ENCODE results near the gene SLC8A2.
"Not testable (repeated sequence)": the region's sequence is repeated elsewhere in the genome, so short reads cannot be mapped to it uniquely, and the experiment has no call there.

SLC8A2 gene

GRCh38 chr19:47389150-47389556, 82.5 kb downstream of the SLC8A2 start:
- H3K9ac ChIP-seq, result no peak overlapping the region
- H3K36me3 ChIP-seq (ENCODE audit: insufficient read depth), result no peaks in the 10 kb centered on the region

GRCh38 chr19:47388721-47389120, 83.0 kb downstream of the SLC8A2 start:
- H3K4me2 ChIP-seq; H3K79me2 ChIP-seq (ENCODE audit: insufficient read depth, low read depth); H3K27ac ChIP-seq; H2AFZ ChIP-seq (ENCODE audit: low read depth); H3K36me3 ChIP-seq (ENCODE audit: insufficient read depth); H3K4me1 ChIP-seq (ENCODE audit: low read depth, poor library complexity, severe bottlenecking); H3K9ac ChIP-seq; H4K20me1 ChIP-seq (ENCODE audit: insufficient read depth); H3K4me3 ChIP-seq (IDR thresholded peaks at IDR 0.05; ENCODE audit: insufficient read depth, low read depth, low read length): not testable (repeated sequence)
- H3K27me3 ChIP-seq (ENCODE audit: insufficient read depth, low read depth), result peaks cover 13% of the 10 kb centered on the region

More at GRCh38 chr19:47389150-47389556, 82.5 kb downstream of the SLC8A2 start:
- Histone ChIP-seq H3K27ac (no peak overlapping the region), H2AFZ (ENCODE audit: low read depth) (no peak overlapping the region), H3K4me1 (ENCODE audit: low read depth, poor library complexity, severe bottlenecking) (no peaks in the 10 kb centered on the region), H3K4me2 (no peak overlapping the region), H4K20me1 (ENCODE audit: insufficient read depth) (no peaks in the 10 kb centered on the region), H3K4me3 (IDR thresholded peaks at IDR 0.05; ENCODE audit: insufficient read depth, low read depth, low read length) (no peak overlapping the region), H3K79me2 (ENCODE audit: insufficient read depth, low read depth) (no peaks in the 10 kb centered on the region), H3K27me3 (ENCODE audit: insufficient read depth, low read depth) (peaks cover 16% of the 10 kb centered on the region)
- no peak for TF ChIP-seq CTCF (conservative IDR thresholded peaks at IDR 0.05; ENCODE audit: low read depth, low read length)

GRCh38 chr19:47387623-47388022, 84.1 kb downstream of the SLC8A2 start:
- H2AFZ ChIP-seq (ENCODE audit: low read depth); H4K20me1 ChIP-seq (ENCODE audit: insufficient read depth); H3K4me2 ChIP-seq; H3K27ac ChIP-seq; H3K9ac ChIP-seq; H3K4me3 ChIP-seq (IDR thresholded peaks at IDR 0.05; ENCODE audit: insufficient read depth, low read depth, low read length); H3K27me3 ChIP-seq (ENCODE audit: insufficient read depth, low read depth); H3K79me2 ChIP-seq (ENCODE audit: insufficient read depth, low read depth); H3K36me3 ChIP-seq (ENCODE audit: insufficient read depth); H3K4me1 ChIP-seq (ENCODE audit: low read depth, poor library complexity, severe bottlenecking): not testable (repeated sequence)

GRCh38 chr19:47386582-47386981, 85.1 kb downstream of the SLC8A2 start:
- H3K4me2 ChIP-seq; H3K27ac ChIP-seq; H3K27me3 ChIP-seq (ENCODE audit: insufficient read depth, low read depth); H3K79me2 ChIP-seq (ENCODE audit: insufficient read depth, low read depth); H3K4me3 ChIP-seq (IDR thresholded peaks at IDR 0.05; ENCODE audit: insufficient read depth, low read depth, low read length); H4K20me1 ChIP-seq (ENCODE audit: insufficient read depth); H3K9ac ChIP-seq; H2AFZ ChIP-seq (ENCODE audit: low read depth); H3K4me1 ChIP-seq (ENCODE audit: low read depth, poor library complexity, severe bottlenecking); H3K36me3 ChIP-seq (ENCODE audit: insufficient read depth): not testable (repeated sequence)

- not testable (repeated sequence) for H3K4me1 ChIP-seq (ENCODE audit: low read depth, poor library complexity, severe bottlenecking); H2AFZ ChIP-seq (ENCODE audit: low read depth); H4K20me1 ChIP-seq (ENCODE audit: insufficient read depth); H3K27ac ChIP-seq; H3K4me2 ChIP-seq; H3K36me3 ChIP-seq (ENCODE audit: insufficient read depth); H3K27me3 ChIP-seq (ENCODE audit: insufficient read depth, low read depth); H3K9ac ChIP-seq; H3K4me3 ChIP-seq (IDR thresholded peaks at IDR 0.05; ENCODE audit: insufficient read depth, low read depth, low read length); H3K79me2 ChIP-seq (ENCODE audit: insufficient read depth, low read depth)
Observed at GRCh38 chr19:47384533-47384932, 87.2 kb downstream of the SLC8A2 start.

- not testable (repeated sequence) for H2AFZ ChIP-seq (ENCODE audit: low read depth); H3K4me2 ChIP-seq; H3K79me2 ChIP-seq (ENCODE audit: insufficient read depth, low read depth); H3K4me3 ChIP-seq (IDR thresholded peaks at IDR 0.05; ENCODE audit: insufficient read depth, low read depth, low read length); H3K27ac ChIP-seq; H3K4me1 ChIP-seq (ENCODE audit: low read depth, poor library complexity, severe bottlenecking); H3K9ac ChIP-seq; H3K27me3 ChIP-seq (ENCODE audit: insufficient read depth, low read depth); H4K20me1 ChIP-seq (ENCODE audit: insufficient read depth); H3K36me3 ChIP-seq (ENCODE audit: insufficient read depth)
Observed at GRCh38 chr19:47383890-47384289, 87.8 kb downstream of the SLC8A2 start.

GRCh38 chr19:47381653-47382279, 89.9 kb downstream of the SLC8A2 start:
- no peaks in the 10 kb centered on the region for H3K79me2 ChIP-seq (ENCODE audit: insufficient read depth, low read depth)
- no peaks in the 10 kb centered on the region for H4K20me1 ChIP-seq (ENCODE audit: insufficient read depth)
- no peak overlapping the region for H3K4me2 ChIP-seq
- H3K27me3 ChIP-seq (ENCODE audit: insufficient read depth, low read depth), result no peaks in the 10 kb centered on the region
- no peaks in the 10 kb centered on the region for H3K4me1 ChIP-seq (ENCODE audit: low read depth, poor library complexity, severe bottlenecking)
- H3K4me3 ChIP-seq (IDR thresholded peaks at IDR 0.05; ENCODE audit: insufficient read depth, low read depth, low read length), result no peak overlapping the region
- no peak for TF ChIP-seq CTCF (conservative IDR thresholded peaks at IDR 0.05; ENCODE audit: low read depth, low read length)
- H2AFZ ChIP-seq (ENCODE audit: low read depth), result no peak overlapping the region
- no peaks in the 10 kb centered on the region for H3K36me3 ChIP-seq (ENCODE audit: insufficient read depth)
- no peak overlapping the region for H3K27ac ChIP-seq
- no peak overlapping the region for H3K9ac ChIP-seq
